Measurements from ENCODE around the gene CLDN4. TPM values are rescaled to one million over a fixed set of nuclear protein-coding genes. Genes with fewer than 3 reads are reported as not detected.
A peak's percentile ranks its signal among the peaks of the same experiment; 100 is the strongest.

Gene CLDN4
- total RNA-seq, 1 donor from 2014 or later, result 55.5 TPM

- no peaks in the 10 kb centered on the region for H3K27me3 ChIP-seq (ENCODE audit: control insufficient read depth, insufficient read depth, low read length)
- TF ChIP-seq CTCF (IDR thresholded peaks at IDR 0.05; ENCODE audit: insufficient read depth, low read length, severe bottlenecking), result no peak
- DNase-seq (ENCODE audit: low read depth) (peak; percentile 92), FAIRE-seq (peak; percentile 76)
- H3K4me3 ChIP-seq (ENCODE audit: low read depth, low read length), result no peak overlapping the region
- no peaks in the 10 kb centered on the region for H3K36me3 ChIP-seq (ENCODE audit: control insufficient read depth, insufficient read depth, low read length)
These were observed 8.2 kb upstream of the CLDN4 start for GRCh38 chr7:73822319-73823173.

- no peak for FAIRE-seq
- no peak overlapping the region for H3K4me3 ChIP-seq (ENCODE audit: low read depth, low read length)
- H3K36me3 ChIP-seq (ENCODE audit: control insufficient read depth, insufficient read depth, low read length), result no peaks in the 10 kb centered on the region
- no peaks in the 10 kb centered on the region for H3K27me3 ChIP-seq (ENCODE audit: control insufficient read depth, insufficient read depth, low read length)
- no peak for TF ChIP-seq CTCF (IDR thresholded peaks at IDR 0.05; ENCODE audit: insufficient read depth, low read length, severe bottlenecking)
- DNase-seq (ENCODE audit: low read depth), result no peak
These were observed 7.5 kb upstream of the CLDN4 start for GRCh38 chr7:73823257-73823656.

GRCh38 chr7:73823873-73824592 lies 6.8 kb upstream of the CLDN4 start:
- FAIRE-seq (no peak), DNase-seq (ENCODE audit: low read depth) (no peak)
- no peaks in the 10 kb centered on the region for H3K27me3 ChIP-seq (ENCODE audit: control insufficient read depth, insufficient read depth, low read length)
- H3K36me3 ChIP-seq (ENCODE audit: control insufficient read depth, insufficient read depth, low read length), result no peaks in the 10 kb centered on the region
- no peak overlapping the region for H3K4me3 ChIP-seq (ENCODE audit: low read depth, low read length)
- no peak for TF ChIP-seq CTCF (IDR thresholded peaks at IDR 0.05; ENCODE audit: insufficient read depth, low read length, severe bottlenecking)

GRCh38 chr7:73824986-73825385 lies 5.8 kb upstream of the CLDN4 start:
- Histone ChIP-seq H3K36me3 (ENCODE audit: control insufficient read depth, insufficient read depth, low read length) (no peaks in the 10 kb centered on the region), H3K4me3 (ENCODE audit: low read depth, low read length) (no peak overlapping the region), H3K27me3 (ENCODE audit: control insufficient read depth, insufficient read depth, low read length) (no peaks in the 10 kb centered on the region)
- DNase-seq (ENCODE audit: low read depth) (no peak), FAIRE-seq (no peak)
- TF ChIP-seq CTCF (IDR thresholded peaks at IDR 0.05; ENCODE audit: insufficient read depth, low read length, severe bottlenecking), result no peak

- H3K36me3 ChIP-seq (ENCODE audit: control insufficient read depth, insufficient read depth, low read length), result no peaks in the 10 kb centered on the region
- FAIRE-seq, result no peak
- no peaks in the 10 kb centered on the region for H3K27me3 ChIP-seq (ENCODE audit: control insufficient read depth, insufficient read depth, low read length)
- DNase-seq (ENCODE audit: low read depth), result no peak
- TF ChIP-seq CTCF (IDR thresholded peaks at IDR 0.05; ENCODE audit: insufficient read depth, low read length, severe bottlenecking), result no peak
- no peak overlapping the region for H3K4me3 ChIP-seq (ENCODE audit: low read depth, low read length)
These were observed 3.2 kb upstream of the CLDN4 start for GRCh38 chr7:73827567-73828106.

All from bronchial epithelial cell (primary cell).